Type B pancreatic cell (in vitro differentiated cells): Measurements from ENCODE around the gene CCDC89. TPM values are rescaled to one million over a fixed set of nuclear protein-coding genes. Genes with fewer than 3 reads are reported as not detected.
A peak's percentile ranks its signal among the peaks of the same experiment; 100 is the strongest.

Source experiments
- DNase-seq: peaks from one replicate; pipeline ENCODE4 v3.0.0; 2021; ENCODE audit warnings: mixed read lengths; ENCODE audit not compliant: unreplicated experiment; ENCODE audit errors: extremely low spot score
- H3K27ac Mint-ChIP-seq: 2 replicates; pipeline ENCODE4 v1.8.0; 2021; ENCODE audit warnings: mild to moderate bottlenecking, mixed read lengths
- H3K27me3 Mint-ChIP-seq: 2 replicates; pipeline ENCODE4 v1.8.0; 2021; ENCODE audit warnings: mixed read lengths
- H3K36me3 Mint-ChIP-seq: 2 replicates; pipeline ENCODE4 v1.8.0; 2021; ENCODE audit warnings: mixed read lengths
- H3K4me1 Mint-ChIP-seq: one replicate; pipeline ENCODE4 v1.8.0; 2021; ENCODE audit warnings: mixed read lengths; ENCODE audit not compliant: unreplicated experiment
- H3K4me3 Mint-ChIP-seq: 2 replicates; pipeline ENCODE4 v1.8.0; 2021; ENCODE audit warnings: mild to moderate bottlenecking, mixed read lengths
- H3K9me3 Mint-ChIP-seq: 2 replicates; pipeline ENCODE4 v1.8.0; 2021; ENCODE audit warnings: mixed read lengths
- total RNA-seq: library from RNA; stranded (reverse); gene quantifications from 2 replicates; pipeline ENCODE4 v1.2.1, GENCODE V29; 2021; ENCODE audit warnings: low replicate concordance
- TF ChIP-seq, protein P1 (sequence below): fragments of 200-600 bp; sonication (generic); conservative IDR thresholded peaks from 2 replicates; pipeline ENCODE4 v1.5.0; 2021; ENCODE audit warnings: antibody characterized with exemption, mild to moderate bottlenecking

CCDC89 gene
- total RNA-seq, 1 donor from 2014 or later, result 0.77 TPM

DNA sequence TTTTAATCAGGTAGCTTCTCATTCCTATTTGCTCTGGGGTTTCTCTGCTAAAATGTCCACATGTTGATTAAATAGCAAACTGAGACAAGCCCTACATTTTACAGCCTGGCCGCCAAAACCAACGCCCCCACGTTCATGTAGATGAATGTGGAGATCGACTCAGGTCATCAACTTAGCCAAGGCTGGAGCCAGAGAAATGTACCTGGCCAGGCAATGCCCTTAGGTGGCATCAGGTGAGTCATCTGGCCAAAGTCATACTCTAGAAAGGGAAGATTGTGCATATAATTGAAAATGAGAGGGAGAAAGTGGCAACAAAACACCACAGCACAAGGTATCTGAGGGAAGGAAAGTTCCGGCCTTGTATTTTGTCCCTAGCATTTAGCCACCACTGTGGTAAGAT is 37.1 kb upstream of the CCDC89 start:
- H3K27me3 Mint-ChIP-seq, result peaks cover 4% of the 10 kb centered on the region
- H3K4me1 Mint-ChIP-seq, result peaks cover 19% of the 10 kb centered on the region
- no peak for DNase-seq
- TF ChIP-seq, protein P1, sequence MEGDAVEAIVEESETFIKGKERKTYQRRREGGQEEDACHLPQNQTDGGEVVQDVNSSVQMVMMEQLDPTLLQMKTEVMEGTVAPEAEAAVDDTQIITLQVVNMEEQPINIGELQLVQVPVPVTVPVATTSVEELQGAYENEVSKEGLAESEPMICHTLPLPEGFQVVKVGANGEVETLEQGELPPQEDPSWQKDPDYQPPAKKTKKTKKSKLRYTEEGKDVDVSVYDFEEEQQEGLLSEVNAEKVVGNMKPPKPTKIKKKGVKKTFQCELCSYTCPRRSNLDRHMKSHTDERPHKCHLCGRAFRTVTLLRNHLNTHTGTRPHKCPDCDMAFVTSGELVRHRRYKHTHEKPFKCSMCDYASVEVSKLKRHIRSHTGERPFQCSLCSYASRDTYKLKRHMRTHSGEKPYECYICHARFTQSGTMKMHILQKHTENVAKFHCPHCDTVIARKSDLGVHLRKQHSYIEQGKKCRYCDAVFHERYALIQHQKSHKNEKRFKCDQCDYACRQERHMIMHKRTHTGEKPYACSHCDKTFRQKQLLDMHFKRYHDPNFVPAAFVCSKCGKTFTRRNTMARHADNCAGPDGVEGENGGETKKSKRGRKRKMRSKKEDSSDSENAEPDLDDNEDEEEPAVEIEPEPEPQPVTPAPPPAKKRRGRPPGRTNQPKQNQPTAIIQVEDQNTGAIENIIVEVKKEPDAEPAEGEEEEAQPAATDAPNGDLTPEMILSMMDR, result no peak
- no peak overlapping the region for H3K4me3 Mint-ChIP-seq
- H3K9me3 Mint-ChIP-seq, result peaks cover 11% of the 10 kb centered on the region
- H3K27ac Mint-ChIP-seq, result no peak overlapping the region
- H3K36me3 Mint-ChIP-seq, result peaks cover 14% of the 10 kb centered on the region

DNA sequence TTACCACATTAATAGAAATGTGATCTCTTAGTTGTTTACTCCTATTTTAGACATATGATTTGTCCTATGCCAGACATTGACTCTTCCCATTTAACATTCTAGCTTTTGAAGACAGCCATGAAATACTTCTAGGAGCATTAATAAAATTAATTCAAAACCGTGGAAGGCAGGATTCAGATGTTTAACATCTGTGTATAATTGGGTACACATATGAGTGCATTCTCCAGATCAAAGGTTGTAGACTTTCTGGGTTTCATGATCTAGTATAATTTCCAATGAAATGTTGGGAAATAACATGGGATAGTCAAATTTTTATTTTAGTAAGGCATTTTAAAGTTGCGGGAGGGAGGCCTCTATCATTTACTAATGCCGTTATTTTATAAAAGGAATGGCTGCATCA is 35.2 kb upstream of the CCDC89 start:
- Mint-ChIP-seq H3K36me3 (peaks cover 9% of the 10 kb centered on the region), H3K27ac (no peak overlapping the region), H3K4me3 (no peak overlapping the region), H3K27me3 (peaks cover 4% of the 10 kb centered on the region), H3K4me1 (peaks cover 17% of the 10 kb centered on the region), H3K9me3 (peaks cover 10% of the 10 kb centered on the region)
- DNase-seq, result no peak
- TF ChIP-seq, protein P1, result no peak

DNA sequence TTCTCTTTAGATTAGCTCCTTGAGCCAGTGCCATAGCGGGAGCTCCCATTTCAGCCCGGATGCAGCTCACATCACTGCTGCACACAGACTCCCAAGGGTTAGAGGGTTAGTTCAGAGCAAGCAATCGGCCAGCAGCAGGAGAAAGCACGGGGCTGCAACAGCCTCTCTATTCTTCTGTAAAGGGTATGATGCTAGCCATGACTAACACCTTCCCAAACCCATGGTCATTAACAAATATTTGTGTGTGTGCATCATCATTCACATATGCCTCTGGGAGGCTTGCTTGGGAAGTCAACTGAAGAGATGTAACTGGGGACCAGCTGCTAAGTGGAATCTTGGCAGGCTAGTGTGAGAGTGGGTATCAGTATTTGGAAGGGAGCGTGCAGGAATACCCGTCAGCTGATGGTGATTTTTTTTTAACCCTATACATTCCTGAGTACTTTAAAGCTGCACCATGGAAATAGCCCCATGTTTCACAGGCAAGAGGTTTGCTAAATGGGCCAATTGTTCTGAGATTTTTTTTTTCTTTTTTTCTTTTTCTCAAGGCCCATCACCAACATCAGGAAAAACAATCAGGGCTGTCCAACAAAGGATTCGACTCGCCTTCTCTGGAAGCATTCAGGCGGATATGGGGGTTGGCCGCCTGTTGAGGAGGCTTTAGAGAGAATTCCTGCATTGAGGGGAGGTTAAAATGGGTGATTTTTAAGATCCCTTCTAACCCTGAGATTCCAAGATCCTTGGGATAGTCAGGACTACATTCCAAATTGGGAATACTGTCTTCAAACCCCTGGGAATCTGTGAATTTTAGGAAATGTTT is 33.2 kb upstream of the CCDC89 start:
- TF ChIP-seq, protein P1, result no peak
- Mint-ChIP-seq H3K36me3 (peaks cover 4% of the 10 kb centered on the region), H3K27ac (peak overlapping the region; percentile 66), H3K27me3 (peaks cover 4% of the 10 kb centered on the region), H3K4me1 (peaks cover 11% of the 10 kb centered on the region), H3K4me3 (peak overlapping the region; percentile 66), H3K9me3 (peaks cover 4% of the 10 kb centered on the region)
- no peak for DNase-seq

DNA sequence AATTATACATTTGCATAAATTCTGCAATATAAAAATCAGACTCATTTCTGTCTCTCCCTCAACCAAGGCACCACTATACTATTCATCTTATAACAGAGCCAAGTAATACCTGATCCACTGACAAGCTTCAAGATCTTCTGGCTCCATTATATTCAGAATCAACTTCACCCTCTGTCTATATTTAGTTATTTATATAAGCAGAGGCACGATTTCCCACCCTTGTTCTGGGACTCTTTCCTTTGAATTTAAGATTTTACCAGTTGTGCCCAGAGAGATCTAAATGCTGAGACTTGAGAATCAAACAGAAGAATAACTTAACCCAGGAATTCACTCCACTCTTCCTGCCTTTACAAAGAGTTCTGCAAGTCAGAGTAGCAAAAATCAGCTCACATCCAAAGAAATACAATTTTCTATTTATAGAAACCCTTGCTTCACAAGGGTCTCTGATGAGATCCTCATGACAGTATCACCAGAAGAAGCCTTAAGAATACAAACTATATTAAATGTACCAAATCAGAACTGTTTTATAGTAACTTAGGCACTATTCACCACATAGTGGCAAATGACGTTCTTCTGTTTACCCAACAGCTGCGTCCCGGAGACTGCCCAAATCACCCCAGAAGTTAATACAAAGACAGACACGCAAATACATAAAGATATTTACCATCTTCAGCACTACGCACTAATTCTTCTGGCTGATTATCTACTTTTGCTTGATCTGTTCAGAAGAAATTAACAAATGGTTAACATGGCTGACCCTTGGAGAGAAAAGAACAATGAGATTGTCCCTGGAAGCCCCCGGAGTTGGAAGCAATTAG is 32.3 kb upstream of the CCDC89 start:
- TF ChIP-seq, protein P1, result no peak
- peak overlapping the region; percentile 66 for H3K4me3 Mint-ChIP-seq
- peaks cover 11% of the 10 kb centered on the region for H3K4me1 Mint-ChIP-seq
- peaks cover 4% of the 10 kb centered on the region for H3K27me3 Mint-ChIP-seq
- no peak for DNase-seq
- peaks cover 4% of the 10 kb centered on the region for H3K9me3 Mint-ChIP-seq
- peaks cover 4% of the 10 kb centered on the region for H3K36me3 Mint-ChIP-seq
- H3K27ac Mint-ChIP-seq, result peak overlapping the region; percentile 66

DNA sequence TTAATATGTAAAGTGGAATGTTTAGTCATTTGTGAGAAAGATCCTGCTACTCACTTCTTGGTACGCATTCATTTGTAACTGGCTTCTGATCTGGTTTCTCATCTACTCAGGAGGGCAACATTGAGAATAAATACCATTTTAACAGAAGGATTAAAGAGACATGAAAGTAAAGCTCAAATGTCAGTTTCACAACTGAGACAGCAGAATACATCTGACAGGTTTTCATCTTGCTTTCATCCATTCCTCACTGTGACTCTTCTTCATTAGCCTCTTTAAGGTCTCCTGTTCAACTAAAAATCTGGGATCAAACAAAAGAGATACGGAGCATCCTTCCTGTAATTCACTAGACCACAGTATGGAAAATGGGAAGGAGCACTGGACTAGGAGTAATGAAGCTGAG is 31.4 kb upstream of the CCDC89 start:
- TF ChIP-seq, protein P1, result no peak
- Mint-ChIP-seq H3K9me3 (peaks cover 4% of the 10 kb centered on the region), H3K4me3 (no peak overlapping the region), H3K4me1 (peaks cover 11% of the 10 kb centered on the region), H3K27me3 (peaks cover 4% of the 10 kb centered on the region), H3K27ac (no peak overlapping the region), H3K36me3 (peaks cover 4% of the 10 kb centered on the region)
- DNase-seq, result no peak
